GF-D8 (cell line): Measurements from ENCODE around the gene ADAMTS18.

Experiments used
- DNase-seq: peaks from one replicate; lab custom pipeline; 2025; lab: John Stamatoyannopoulos, UW

ADAMTS18 gene

GRCh38 chr16:77328768-77329167 lies 106.1 kb downstream of the ADAMTS18 start:
- no peak for DNase-seq

GRCh38 chr16:77328274-77328673 lies 106.6 kb downstream of the ADAMTS18 start:
- DNase-seq: no peak

- no peak for DNase-seq
Observed at GRCh38 chr16:77327717-77328116, 107.1 kb downstream of the ADAMTS18 start.

DNA sequence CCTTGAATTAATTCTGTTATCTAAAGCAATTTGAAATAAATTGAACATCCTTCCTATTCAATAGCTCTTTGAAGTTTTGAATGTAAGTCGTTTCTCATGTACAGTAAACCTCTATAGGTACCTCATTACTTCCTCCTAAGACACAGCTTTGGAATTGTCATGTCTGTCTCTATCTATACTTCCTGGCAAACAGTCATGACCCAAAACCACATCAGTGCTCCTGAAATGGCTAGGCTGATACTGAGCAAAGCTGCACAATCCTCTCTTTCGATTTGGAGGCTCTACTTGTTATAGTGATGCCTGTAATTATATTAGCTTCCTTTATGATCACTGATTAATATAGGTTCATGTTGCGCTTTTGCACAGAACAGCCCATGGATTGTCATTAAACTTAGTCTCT lies 110.1 kb downstream of the ADAMTS18 start:
- no peak for DNase-seq

- DNase-seq: no peak
Observed at GRCh38 chr16:77323695-77324094, 111.1 kb downstream of the ADAMTS18 start.

DNA sequence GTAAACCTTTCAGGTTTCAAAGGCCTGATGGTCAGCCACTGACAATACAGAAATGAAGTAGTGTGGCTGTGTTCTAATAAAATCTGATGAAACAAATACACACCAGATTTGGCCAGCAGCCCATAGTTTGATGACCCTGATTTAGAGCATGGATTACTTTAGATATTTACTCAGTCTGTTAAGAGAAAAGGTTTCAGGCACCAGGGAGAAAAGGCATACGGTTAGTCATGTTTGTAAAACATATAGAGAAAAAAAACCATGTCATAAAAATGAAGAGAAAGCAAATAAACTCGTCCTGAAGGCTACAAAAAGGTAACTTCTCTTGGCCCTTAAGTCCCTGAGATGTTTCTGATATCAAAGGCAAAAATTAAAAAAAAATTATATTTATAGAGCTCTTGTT lies 112.1 kb downstream of the ADAMTS18 start:
- no peak for DNase-seq

DNA sequence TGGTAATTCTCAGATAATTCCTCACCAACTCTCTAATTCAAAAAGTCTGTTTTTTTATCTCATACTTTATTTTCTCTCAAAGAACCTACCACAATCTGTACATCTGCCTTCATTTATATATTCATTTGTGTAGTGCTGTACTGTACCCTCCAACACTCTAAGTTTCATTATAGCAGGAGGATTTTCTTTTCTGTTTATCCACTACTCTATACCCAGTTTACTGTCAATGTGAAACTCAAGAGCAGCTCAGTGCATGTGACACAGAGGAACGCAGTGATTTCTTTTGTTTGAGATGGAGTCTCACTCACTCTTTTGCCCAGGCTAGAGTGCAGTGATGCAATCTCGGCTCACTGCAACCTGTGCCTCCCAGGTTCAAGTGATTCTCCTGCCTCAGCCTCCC lies 117.8 kb downstream of the ADAMTS18 start:
- DNase-seq: no peak

- DNase-seq: no peak
Observed at GRCh38 chr16:77310877-77311276, 124.0 kb downstream of the ADAMTS18 start.

DNA sequence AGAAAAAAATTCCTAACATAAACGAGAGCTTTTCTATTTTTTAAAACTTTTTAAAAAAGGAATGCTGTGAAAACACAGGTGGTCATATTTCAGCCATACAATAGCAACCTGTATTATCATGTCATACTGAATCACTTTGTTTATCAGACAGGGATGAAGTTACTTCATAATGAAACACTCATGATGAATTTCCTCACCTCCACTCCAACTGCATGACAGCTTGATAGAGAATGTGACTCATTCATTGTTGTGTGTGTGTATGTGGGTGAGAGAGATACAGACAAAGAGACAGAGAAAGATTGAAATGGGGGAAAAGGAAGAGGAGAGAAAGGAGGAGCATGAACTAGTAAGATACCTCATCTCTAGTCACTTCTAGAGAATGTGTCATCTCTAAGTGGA lies 126.7 kb downstream of the ADAMTS18 start:
- no peak for DNase-seq

GRCh38 chr16:77307426-77308162 lies 127.2 kb downstream of the ADAMTS18 start:
- DNase-seq: no peak

- no peak for DNase-seq
Observed at GRCh38 chr16:77306075-77306474, 128.8 kb downstream of the ADAMTS18 start.

DNA sequence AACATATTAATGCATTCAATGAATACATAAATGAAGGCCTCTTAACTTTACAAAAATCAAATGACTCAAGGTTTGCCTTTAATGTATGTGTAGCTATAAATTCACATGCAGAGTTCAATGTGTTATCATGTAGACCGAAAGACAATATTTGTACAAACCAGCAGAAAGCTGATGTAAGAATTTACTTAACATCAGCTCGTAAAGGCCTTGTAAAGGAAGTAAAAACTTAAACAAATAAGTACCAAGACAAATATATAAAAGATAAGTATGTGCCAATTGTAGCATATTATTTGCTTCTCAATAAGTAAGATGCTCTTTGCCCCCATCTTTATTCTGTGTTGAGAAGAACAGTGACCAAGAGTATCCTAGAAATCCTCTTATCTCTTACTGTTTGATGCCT lies 130.0 kb downstream of the ADAMTS18 start:
- DNase-seq: no peak

DNA sequence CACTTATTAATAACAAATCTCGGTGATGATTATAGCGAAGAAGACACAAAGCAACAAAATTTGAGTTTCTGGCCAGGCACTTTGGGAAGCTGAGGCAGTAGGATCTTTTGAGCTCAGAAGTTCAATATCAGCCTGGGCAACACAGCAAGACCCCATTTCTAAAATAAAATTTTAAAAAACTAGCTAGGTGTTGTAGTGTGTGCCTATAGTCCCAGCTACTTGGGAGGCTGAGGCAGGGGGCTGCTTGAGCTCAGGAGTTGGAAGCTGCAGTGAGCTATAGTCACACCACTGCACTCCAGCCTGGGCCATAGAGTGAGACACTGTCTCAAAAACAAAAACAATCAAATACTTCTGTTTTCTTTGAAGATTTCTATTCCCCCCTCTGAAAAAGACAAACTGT lies 130.7 kb downstream of the ADAMTS18 start:
- DNase-seq: no peak

GRCh38 chr16:77302674-77303073 lies 132.2 kb downstream of the ADAMTS18 start:
- no peak for DNase-seq

DNA sequence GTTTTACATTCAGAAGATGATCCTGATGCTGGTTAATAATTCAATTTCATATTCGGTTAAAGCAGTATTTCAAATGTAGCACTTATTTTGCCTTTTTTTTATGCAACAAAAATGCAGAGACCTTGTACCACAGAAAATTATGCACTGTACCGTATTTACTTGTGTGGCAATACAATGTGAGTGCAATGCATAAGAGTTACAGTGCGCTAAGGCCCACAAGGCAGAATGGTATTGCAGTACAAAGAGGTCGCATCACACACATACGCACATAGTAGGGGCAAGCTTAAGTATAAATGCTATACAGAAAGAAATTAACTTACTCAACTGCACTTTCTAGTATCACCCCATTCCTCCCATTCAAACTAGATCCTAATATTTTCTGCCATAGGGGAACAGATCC lies 132.6 kb downstream of the ADAMTS18 start:
- DNase-seq: no peak

GRCh38 chr16:77300256-77300655 lies 134.6 kb downstream of the ADAMTS18 start:
- no peak for DNase-seq

GRCh38 chr16:77299395-77299794 lies 135.4 kb downstream of the ADAMTS18 start:
- no peak for DNase-seq

- DNase-seq: no peak
Observed at GRCh38 chr16:77298418-77299360, 136.1 kb downstream of the ADAMTS18 start.

DNA sequence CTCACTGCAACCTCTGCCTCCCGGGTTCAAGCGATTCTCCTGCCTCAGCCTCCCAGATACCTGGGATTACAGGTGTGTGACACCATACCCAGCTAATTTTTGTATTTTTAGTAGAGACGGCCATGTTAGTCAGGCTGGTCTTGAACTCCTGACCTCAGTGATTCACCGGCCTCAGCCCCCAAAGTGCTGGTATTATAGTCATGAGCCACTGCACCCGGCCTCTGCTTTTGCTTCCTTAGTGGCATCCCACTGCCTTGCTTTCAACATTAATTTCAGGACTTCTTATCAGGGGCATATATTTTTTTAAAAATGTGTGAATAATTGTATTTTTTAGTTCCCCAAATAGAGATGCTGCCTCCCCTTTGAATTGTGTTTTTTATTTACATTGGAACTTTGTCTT lies 136.8 kb downstream of the ADAMTS18 start:
- no peak for DNase-seq

DNA sequence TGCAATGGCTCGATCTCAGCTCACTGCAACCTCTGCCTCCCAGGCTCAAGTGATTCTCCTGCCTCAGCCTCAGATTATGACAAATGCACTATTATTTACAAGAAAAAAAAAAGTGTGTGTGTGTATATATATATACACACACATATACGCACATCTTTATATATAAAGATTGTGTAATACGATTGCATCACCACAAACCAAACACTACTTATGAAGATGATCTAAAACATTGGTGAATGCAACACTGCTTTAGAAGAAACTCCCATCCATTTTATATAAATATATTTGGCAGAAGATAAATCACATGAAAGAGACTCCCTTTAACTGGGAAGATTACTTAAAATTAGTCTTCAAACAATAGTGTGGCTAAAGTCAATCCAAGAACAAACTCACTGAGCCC lies 138.9 kb downstream of the ADAMTS18 start:
- DNase-seq: no peak

DNA sequence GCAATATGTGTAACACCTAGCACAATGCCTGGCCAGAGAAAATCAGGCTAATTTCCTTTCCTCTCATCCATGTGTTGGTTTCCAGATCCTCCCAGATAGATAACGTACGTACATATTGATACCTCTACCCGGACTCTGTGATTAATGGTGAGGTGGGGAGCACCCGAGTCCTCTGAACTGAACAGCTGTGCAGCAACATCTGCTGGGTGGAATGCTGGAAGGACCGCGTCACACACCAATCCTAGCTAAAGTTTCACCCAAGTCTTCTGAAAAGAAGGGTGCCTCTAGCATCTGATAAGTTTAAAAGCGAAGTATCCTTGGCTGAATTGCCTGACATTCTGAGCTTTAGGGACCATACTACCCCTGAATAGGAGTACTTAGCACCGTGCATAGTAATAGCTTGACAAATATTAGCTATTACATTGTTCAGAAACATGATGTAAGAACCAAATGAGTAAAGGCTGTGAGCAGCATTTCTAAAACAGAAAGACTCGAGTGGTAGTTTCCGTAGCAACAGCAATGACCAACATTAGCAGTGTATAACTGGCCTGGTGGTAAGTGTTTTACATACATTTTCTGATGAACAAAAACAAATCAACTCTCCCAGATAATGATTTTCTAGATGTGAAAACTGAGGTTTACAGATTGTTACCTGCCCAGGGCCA lies 144.3 kb downstream of the ADAMTS18 start:
- no peak for DNase-seq

- DNase-seq: no peak
Observed at GRCh38 chr16:77289331-77289809, 145.5 kb downstream of the ADAMTS18 start.

- no peak for DNase-seq
Observed at GRCh38 chr16:77288222-77288621, 146.6 kb downstream of the ADAMTS18 start.
